HG03571 (cell line): ENCODE measurements around the gene SH2D4B.
"Not testable (repeated sequence)": the region's sequence is repeated elsewhere in the genome, so short reads cannot be mapped to it uniquely, and the experiment has no call there.

ENCODE experiments used
- ATAC-seq: cut with Tn5 transposase; IDR thresholded peaks from one replicate; pipeline ENCODE4 v1.9.1; 2021; ENCODE audit not compliant: unreplicated experiment

SH2D4B gene

DNA sequence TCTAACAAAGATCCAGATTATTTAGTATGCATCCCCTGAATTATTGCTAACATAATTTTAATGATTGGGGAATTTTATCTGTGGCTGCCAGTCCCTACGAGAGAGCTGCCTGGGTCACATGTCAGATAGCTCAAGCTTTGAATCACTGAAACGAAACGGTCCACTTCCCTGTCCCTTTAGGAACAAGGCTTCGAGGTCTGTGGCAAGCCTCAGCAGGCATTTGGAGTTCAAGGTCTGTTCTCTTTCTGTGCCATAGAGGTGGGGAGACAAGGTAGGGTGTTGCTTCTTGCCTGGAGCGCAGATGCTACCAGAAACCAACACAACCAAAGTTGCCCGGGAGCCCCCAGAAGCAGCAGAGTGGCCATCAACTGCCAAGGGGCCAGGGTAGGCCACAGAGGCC lies 13.9 kb upstream of the SH2D4B start:
- no peak for ATAC-seq

- ATAC-seq = no peak
Observed at GRCh38 chr10:80524190-80524909, 13.4 kb upstream of the SH2D4B start.

DNA sequence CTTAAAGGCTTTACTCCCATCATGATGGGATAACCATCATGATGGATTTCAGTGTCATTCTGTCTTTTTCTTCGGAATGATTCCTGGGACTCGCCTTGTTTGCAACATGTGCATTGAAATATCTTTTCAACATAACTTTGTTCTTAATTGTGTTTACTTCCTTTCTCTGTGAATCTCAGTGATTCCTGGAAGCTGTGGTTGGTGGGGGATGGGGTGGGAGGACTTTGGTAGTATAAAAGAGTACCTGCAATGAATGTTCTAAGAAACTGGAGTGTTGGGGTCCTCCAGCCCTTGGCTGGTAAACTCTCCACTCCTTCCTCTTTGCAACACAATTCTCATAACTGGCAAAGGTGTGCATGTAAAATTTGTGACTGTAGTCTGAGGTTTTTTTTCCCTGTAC lies 11.5 kb upstream of the SH2D4B start:
- ATAC-seq = no peak

- ATAC-seq = no peak
Observed at GRCh38 chr10:80526742-80527141, 11.0 kb upstream of the SH2D4B start.

DNA sequence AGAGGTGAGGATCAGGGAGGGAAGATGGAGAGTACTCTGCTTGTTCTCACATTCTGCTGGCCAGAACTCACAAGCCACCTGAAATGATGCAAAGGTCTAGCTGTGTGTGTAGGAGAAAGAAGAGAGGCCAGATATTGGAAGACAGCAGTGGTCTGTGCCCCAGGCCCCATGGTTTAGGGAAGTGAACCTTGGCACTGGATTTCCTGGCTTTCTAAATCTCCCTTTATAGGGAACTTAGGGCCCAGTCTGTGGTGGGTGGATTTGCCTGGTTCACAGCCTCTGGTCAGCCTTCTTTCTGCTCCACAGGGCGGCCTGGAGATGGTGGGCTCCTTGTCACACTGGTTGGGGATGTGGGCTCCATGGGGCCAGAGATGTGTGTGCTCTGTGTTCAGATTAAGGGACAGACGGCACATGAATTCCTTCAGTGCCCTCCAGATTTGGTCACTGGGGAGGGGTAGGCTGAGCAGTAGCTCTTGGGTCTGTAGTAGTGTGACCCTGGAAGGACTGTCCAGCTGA lies 9.5 kb upstream of the SH2D4B start:
- no peak for ATAC-seq

- no peak for ATAC-seq
Observed at GRCh38 chr10:80528901-80529300, 8.8 kb upstream of the SH2D4B start.

DNA sequence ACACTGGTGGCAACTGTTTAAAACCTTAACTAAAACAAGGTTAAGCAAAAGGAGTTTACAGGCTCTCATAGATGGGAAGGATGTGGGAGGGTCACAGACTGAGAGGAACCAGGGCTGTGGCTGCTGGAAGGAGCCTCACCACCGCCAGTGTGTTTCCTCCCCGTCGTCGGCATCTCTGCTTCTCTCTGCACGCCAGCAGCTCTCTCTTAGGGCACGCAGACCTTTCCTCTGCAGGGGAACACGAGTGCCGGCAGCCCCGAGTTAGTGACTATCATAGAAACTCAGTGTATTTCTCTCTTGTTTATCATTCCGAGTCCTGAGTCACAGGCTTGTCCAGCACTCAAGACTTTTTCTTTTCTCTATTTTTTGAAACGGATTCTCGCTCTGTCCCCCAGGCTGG lies 8.1 kb upstream of the SH2D4B start:
- no peak for ATAC-seq

- no peak for ATAC-seq
Observed at GRCh38 chr10:80530251-80530650, 7.5 kb upstream of the SH2D4B start.

- no peak for ATAC-seq
Observed at GRCh38 chr10:80530816-80531215, 6.9 kb upstream of the SH2D4B start.

DNA sequence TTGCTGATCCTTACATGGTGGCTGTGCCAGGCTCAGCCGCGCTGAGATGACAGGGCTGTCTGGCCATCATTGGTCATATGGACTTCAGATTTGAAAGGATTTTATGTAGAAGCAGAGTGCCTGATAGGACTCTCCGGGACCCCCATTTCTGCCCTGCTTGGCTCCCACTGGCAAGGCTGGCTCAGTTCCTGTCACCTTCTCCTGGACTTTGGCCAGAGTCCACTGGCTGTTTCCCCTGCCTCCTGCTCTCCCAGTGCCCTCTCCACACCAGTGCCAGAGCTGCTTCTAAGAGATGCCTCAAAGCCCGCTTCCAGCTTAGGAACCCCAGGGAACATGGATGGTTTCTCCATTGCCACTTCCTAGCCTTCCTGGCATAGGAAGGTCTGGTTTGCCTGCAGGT lies 5.1 kb upstream of the SH2D4B start:
- no peak for ATAC-seq

- ATAC-seq = not testable (repeated sequence)
Observed at GRCh38 chr10:80534059-80534458, 3.6 kb upstream of the SH2D4B start.

DNA sequence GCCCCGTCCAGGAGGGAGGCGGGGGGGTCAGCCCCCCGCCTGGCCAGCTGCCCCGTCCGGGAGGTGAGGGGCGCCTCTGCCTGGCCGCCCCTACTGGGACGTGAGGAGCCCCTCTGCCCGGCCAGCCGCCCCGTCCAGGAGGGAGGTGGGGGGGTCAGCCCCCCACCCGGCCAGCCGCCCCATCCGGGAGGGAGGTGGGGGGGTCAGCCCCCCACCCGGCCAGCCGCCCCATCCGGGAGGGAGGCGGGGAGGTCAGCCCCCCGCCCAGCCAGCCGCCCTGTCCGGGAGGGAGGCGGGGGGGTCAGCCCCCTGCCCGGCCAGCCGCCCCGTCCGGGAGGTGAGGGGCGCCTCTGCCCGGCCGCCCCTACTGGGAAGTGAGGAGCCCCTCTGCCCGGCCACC lies 3.1 kb upstream of the SH2D4B start:
- not testable (repeated sequence) for ATAC-seq

- peak; percentile 88 for ATAC-seq
Observed at GRCh38 chr10:80535671-80536360, 1.9 kb upstream of the SH2D4B start.

DNA sequence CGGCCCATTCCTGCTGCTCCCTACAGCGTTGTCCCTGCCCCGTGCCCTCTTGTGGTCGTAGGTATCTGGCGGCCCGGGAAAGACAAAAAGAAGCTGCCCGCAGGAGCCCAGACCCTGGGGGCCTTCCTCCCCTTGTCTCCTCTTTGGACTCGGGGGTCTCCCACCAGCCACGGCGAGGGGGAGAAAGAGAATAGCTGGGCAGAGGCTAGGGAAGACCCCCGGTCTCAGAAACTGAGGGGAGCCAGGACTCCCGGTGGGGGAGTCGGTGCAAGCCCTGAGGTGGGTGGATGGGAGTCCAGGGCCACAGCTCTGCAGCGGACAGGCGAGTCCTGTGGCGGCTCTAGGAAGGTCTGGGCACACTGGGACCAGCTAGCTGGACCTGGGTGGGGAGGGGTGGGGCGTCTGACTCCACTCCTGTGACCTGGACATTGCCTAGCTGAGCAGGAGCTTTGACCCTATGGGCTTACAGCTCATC lies 1.3 kb upstream of the SH2D4B start:
- no peak for ATAC-seq

DNA sequence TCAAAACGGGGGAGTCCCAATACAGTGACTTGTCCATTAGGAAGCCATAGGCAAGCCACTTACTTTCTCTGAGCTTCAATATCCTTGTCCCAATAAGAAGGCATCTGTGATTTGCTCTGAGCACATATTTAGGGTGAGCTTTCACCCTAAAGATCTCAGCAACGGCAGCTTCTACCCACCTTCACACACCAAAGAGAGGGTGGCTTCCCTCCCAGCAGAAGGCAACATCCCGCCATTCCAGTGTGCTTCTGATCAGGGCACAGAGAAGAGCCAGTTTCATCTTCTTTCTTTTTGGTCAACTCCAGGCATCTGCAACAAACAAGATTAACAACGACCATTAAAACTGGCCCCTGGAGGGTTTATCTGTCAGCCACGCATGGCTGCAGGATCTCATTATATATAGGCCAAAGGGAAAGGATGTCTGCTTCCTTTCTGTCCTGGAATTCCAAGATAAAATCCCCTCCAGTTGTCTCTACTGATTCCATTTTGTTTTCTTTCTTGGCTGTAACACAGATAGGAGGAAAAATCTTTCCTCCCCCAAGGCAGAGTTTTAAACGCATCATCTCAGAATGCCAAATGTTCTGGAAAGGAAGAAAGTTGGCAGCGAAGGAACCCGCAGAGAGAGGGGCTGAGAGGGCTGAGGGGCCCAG lies 491 bp upstream of the SH2D4B start:
- no peak for ATAC-seq

- ATAC-seq = no peak
Observed at GRCh38 chr10:80538481-80539185, 931 bp downstream of the SH2D4B start.

- no peak for ATAC-seq
Observed at GRCh38 chr10:80539421-80540031, 1.8 kb downstream of the SH2D4B start.

DNA sequence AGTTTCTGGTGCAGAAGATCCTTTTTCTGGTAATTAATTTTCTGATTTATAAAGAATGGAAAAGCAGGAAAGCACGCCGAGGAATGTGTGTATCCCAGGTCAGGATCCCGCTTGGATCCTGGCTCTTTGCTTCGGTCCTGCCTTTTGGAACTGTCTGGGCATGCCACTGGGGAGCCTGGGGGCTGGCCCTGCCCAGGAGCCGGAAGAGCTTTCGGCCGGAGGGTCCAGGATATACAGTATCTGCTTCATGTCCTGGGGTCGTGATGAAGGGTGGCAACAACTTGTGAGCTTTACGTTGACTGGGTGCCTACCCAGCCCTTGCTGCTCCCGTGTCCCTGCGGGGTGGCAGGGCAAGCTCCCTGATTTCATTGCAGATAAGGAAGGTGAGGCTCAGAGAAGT lies 2.4 kb downstream of the SH2D4B start:
- no peak for ATAC-seq

- no peak for ATAC-seq
Observed at GRCh38 chr10:80540618-80540980, 2.9 kb downstream of the SH2D4B start.

GRCh38 chr10:80540981-80541750 lies 3.5 kb downstream of the SH2D4B start:
- peak; percentile 58 for ATAC-seq
